WTC11 (cell line): ENCODE results near the gene NUDCD3.

ENCODE experiments used
- ATF3 ChIP-seq: sonication (generic); formaldehyde crosslinking; conservative IDR thresholded peaks from 2 replicates; pipeline ENCODE4 v1.8.1; 2022; ENCODE audit warnings: mild to moderate bottlenecking, missing genetic modification reagents
- CTCF ChIP-seq: fragments of 200-600 bp; IDR thresholded peaks from 2 replicates; pipeline ENCODE4 v1.8.0; 2022; ENCODE audit warnings: antibody characterized with exemption
- FOXK1 ChIP-seq: sonication (generic); formaldehyde crosslinking; IDR thresholded peaks from 2 replicates; pipeline ENCODE4 v1.8.0; 2022; ENCODE audit warnings: mild to moderate bottlenecking, moderate library complexity, missing genetic modification reagents
- IRF1 ChIP-seq: sonication (generic); formaldehyde crosslinking; IDR thresholded peaks from 2 replicates; pipeline ENCODE4 v1.8.0; 2023; ENCODE audit warnings: missing genetic modification reagents
- MXD4 ChIP-seq: fragments of 250-450 bp; sonication (Bioruptor Pico); IDR thresholded peaks from 2 replicates; pipeline ENCODE4 v1.8.0; 2021; ENCODE audit warnings: mild to moderate bottlenecking, moderate library complexity, borderline replicate concordance
- MYBL2 ChIP-seq: sonication (generic); formaldehyde crosslinking; IDR thresholded peaks from 2 replicates; pipeline ENCODE4 v1.8.1; 2023; ENCODE audit warnings: mild to moderate bottlenecking, moderate library complexity, missing genetic modification reagents
- NFYB ChIP-seq: sonication (generic); formaldehyde crosslinking; conservative IDR thresholded peaks from 2 replicates; pipeline ENCODE4 v1.8.0; 2022; ENCODE audit warnings: low read depth, missing genetic modification reagents
- NR3C1 ChIP-seq: sonication (generic); formaldehyde crosslinking; conservative IDR thresholded peaks from 2 replicates; pipeline ENCODE4 v1.8.1; 2023; ENCODE audit warnings: low read depth, mild to moderate bottlenecking, missing genetic modification reagents
- PREB ChIP-seq: sonication (generic); formaldehyde crosslinking; IDR thresholded peaks from 2 replicates; pipeline ENCODE4 v1.8.1; 2022; ENCODE audit warnings: mild to moderate bottlenecking, missing genetic modification reagents, moderate library complexity, borderline replicate concordance
- SMAD4 ChIP-seq: sonication (generic); formaldehyde crosslinking; IDR thresholded peaks from 2 replicates; pipeline ENCODE4 v1.8.0; 2022; ENCODE audit warnings: mild to moderate bottlenecking, missing genetic modification reagents
- USF2 ChIP-seq: sonication (generic); formaldehyde crosslinking; IDR thresholded peaks from 2 replicates; pipeline ENCODE4 v1.8.1; 2023; ENCODE audit warnings: mild to moderate bottlenecking, missing genetic modification reagents, moderate library complexity
- ZNF396 ChIP-seq: fragments of 250-450 bp; sonication (Bioruptor Pico); IDR thresholded peaks from 2 replicates; pipeline ENCODE4 v1.8.0; 2021; ENCODE audit warnings: mild to moderate bottlenecking, moderate library complexity, borderline replicate concordance

- TF ChIP-seq CTCF: no peak
- no peak for TF ChIP-seq FOXK1 (CRISPR knock-in tag)
- TF ChIP-seq MYBL2: no peak
- no peak for TF ChIP-seq IRF1
- TF ChIP-seq PREB (CRISPR knock-in tag): no peak
- no peak for TF ChIP-seq MXD4 (CRISPR knock-in tag)
- TF ChIP-seq NR3C1 (CRISPR knock-in tag): no peak
- no peak for TF ChIP-seq ZNF396
- no peak for TF ChIP-seq USF2 (CRISPR knock-in tag)
- no peak for TF ChIP-seq ATF3
- no peak for TF ChIP-seq NFYB
- no peak for TF ChIP-seq SMAD4 (CRISPR knock-in tag)
Observed at GRCh38 chr7:44401692-44402091, 88.8 kb downstream of the NUDCD3 start.
